ENCODE data around the gene ZNF280A.
"Not testable (repeated sequence)": the region's sequence is repeated elsewhere in the genome, so short reads cannot be mapped to it uniquely, and the experiment has no call there.

Gene ZNF280A

GRCh38 chr22:22532547-22533071 is 12.5 kb upstream of the ZNF280A start:
- not testable (repeated sequence) for DNase-seq; H3K27me3 Mint-ChIP-seq; ATAC-seq; H3K9me3 Mint-ChIP-seq; H3K4me3 Mint-ChIP-seq; H3K27ac Mint-ChIP-seq; H3K36me3 Mint-ChIP-seq (ENCODE audit: low read depth); H3K4me1 Mint-ChIP-seq

- Mint-ChIP-seq H3K27ac (no peak overlapping the region), H3K9me3 (no peaks in the 10 kb centered on the region), H3K4me1 (no peaks in the 10 kb centered on the region), H3K4me3 (no peak overlapping the region), H3K36me3 (ENCODE audit: low read depth) (no peaks in the 10 kb centered on the region), H3K27me3 (peaks cover 3% of the 10 kb centered on the region)
- ATAC-seq, result no peak
- DNase-seq, result no peak
Measured at GRCh38 chr22:22531770-22532546, 11.9 kb upstream of the ZNF280A start.

- H3K4me3 Mint-ChIP-seq, result no peak overlapping the region
- H3K36me3 Mint-ChIP-seq (ENCODE audit: low read depth), result no peaks in the 10 kb centered on the region
- ATAC-seq (no peak), DNase-seq (no peak)
- H3K9me3 Mint-ChIP-seq, result no peaks in the 10 kb centered on the region
- no peaks in the 10 kb centered on the region for H3K4me1 Mint-ChIP-seq
- no peak overlapping the region for H3K27ac Mint-ChIP-seq
- H3K27me3 Mint-ChIP-seq, result peaks cover 8% of the 10 kb centered on the region
Measured at GRCh38 chr22:22528780-22529179, 8.7 kb upstream of the ZNF280A start.

- Mint-ChIP-seq H3K4me3 (no peak overlapping the region), H3K27ac (no peak overlapping the region), H3K27me3 (peaks cover 11% of the 10 kb centered on the region), H3K4me1 (no peaks in the 10 kb centered on the region), H3K9me3 (no peaks in the 10 kb centered on the region), H3K36me3 (ENCODE audit: low read depth) (no peaks in the 10 kb centered on the region)
- DNase-seq (no peak), ATAC-seq (no peak)
Measured at GRCh38 chr22:22527312-22527711, 7.2 kb upstream of the ZNF280A start.

GRCh38 chr22:22526125-22526912 is 6.2 kb upstream of the ZNF280A start:
- Mint-ChIP-seq H3K27ac (no peak overlapping the region), H3K4me1 (no peaks in the 10 kb centered on the region), H3K36me3 (ENCODE audit: low read depth) (no peaks in the 10 kb centered on the region), H3K9me3 (no peaks in the 10 kb centered on the region), H3K27me3 (peaks cover 11% of the 10 kb centered on the region), H3K4me3 (no peak overlapping the region)
- no peak for ATAC-seq
- DNase-seq, result no peak

GRCh38 chr22:22523494-22523893 is 3.4 kb upstream of the ZNF280A start:
- H3K9me3 Mint-ChIP-seq, result no peaks in the 10 kb centered on the region
- peaks cover 16% of the 10 kb centered on the region for H3K27me3 Mint-ChIP-seq
- H3K27ac Mint-ChIP-seq, result no peak overlapping the region
- H3K4me1 Mint-ChIP-seq, result no peaks in the 10 kb centered on the region
- DNase-seq (no peak), ATAC-seq (no peak)
- no peaks in the 10 kb centered on the region for H3K36me3 Mint-ChIP-seq (ENCODE audit: low read depth)
- no peak overlapping the region for H3K4me3 Mint-ChIP-seq

- H3K4me3 Mint-ChIP-seq, result no peak overlapping the region
- H3K27me3 Mint-ChIP-seq, result peaks cover 16% of the 10 kb centered on the region
- ATAC-seq, result no peak
- H3K36me3 Mint-ChIP-seq (ENCODE audit: low read depth), result no peaks in the 10 kb centered on the region
- no peaks in the 10 kb centered on the region for H3K4me1 Mint-ChIP-seq
- no peak overlapping the region for H3K27ac Mint-ChIP-seq
- no peaks in the 10 kb centered on the region for H3K9me3 Mint-ChIP-seq
- DNase-seq, result no peak
Measured at GRCh38 chr22:22521631-22522030, 1.6 kb upstream of the ZNF280A start.

GRCh38 chr22:22520667-22521602 is 865 bp upstream of the ZNF280A start:
- ATAC-seq, result no peak
- H3K4me1 Mint-ChIP-seq, result no peaks in the 10 kb centered on the region

GRCh38 chr22:22519591-22519990 is 479 bp downstream of the ZNF280A start:
- Mint-ChIP-seq H3K4me3 (no peak overlapping the region), H3K9me3 (no peaks in the 10 kb centered on the region), H3K27me3 (peaks cover 23% of the 10 kb centered on the region), H3K27ac (no peak overlapping the region), H3K36me3 (ENCODE audit: low read depth) (no peaks in the 10 kb centered on the region), H3K4me1 (no peaks in the 10 kb centered on the region)
- no peak for DNase-seq
- no peak for ATAC-seq

More at GRCh38 chr22:22520667-22521602, 865 bp upstream of the ZNF280A start:
- no peak for DNase-seq
- Mint-ChIP-seq H3K36me3 (ENCODE audit: low read depth) (no peaks in the 10 kb centered on the region), H3K4me3 (no peak overlapping the region), H3K27me3 (peaks cover 21% of the 10 kb centered on the region), H3K27ac (no peak overlapping the region), H3K9me3 (no peaks in the 10 kb centered on the region)

- H3K9me3 Mint-ChIP-seq, result no peaks in the 10 kb centered on the region
- H3K27me3 Mint-ChIP-seq, result peaks cover 28% of the 10 kb centered on the region
- no peaks in the 10 kb centered on the region for H3K4me1 Mint-ChIP-seq
- H3K4me3 Mint-ChIP-seq, result no peak overlapping the region
- H3K36me3 Mint-ChIP-seq (ENCODE audit: low read depth), result no peaks in the 10 kb centered on the region
- ATAC-seq (no peak), DNase-seq (no peak)
- no peak overlapping the region for H3K27ac Mint-ChIP-seq
Measured at GRCh38 chr22:22516992-22517391, 3.1 kb downstream of the ZNF280A start.

- Mint-ChIP-seq H3K36me3 (ENCODE audit: low read depth) (no peaks in the 10 kb centered on the region), H3K4me3 (no peak overlapping the region), H3K27me3 (peaks cover 28% of the 10 kb centered on the region), H3K27ac (no peak overlapping the region), H3K4me1 (no peaks in the 10 kb centered on the region), H3K9me3 (peaks cover 5% of the 10 kb centered on the region)
- DNase-seq, result no peak
- ATAC-seq, result no peak
Measured at GRCh38 chr22:22515890-22516289, 4.2 kb downstream of the ZNF280A start.

- H3K27ac Mint-ChIP-seq; ATAC-seq; H3K4me1 Mint-ChIP-seq; H3K4me3 Mint-ChIP-seq; H3K36me3 Mint-ChIP-seq (ENCODE audit: low read depth); DNase-seq: not testable (repeated sequence)
- Mint-ChIP-seq H3K27me3 (peaks cover 25% of the 10 kb centered on the region), H3K9me3 (peaks cover 13% of the 10 kb centered on the region)
Measured at GRCh38 chr22:22514431-22514830, 5.6 kb downstream of the ZNF280A start.

- H3K27me3 Mint-ChIP-seq, result peaks cover 24% of the 10 kb centered on the region
- ATAC-seq, result no peak
- H3K4me1 Mint-ChIP-seq, result no peaks in the 10 kb centered on the region
- no peak overlapping the region for H3K27ac Mint-ChIP-seq
- H3K9me3 Mint-ChIP-seq, result peaks cover 15% of the 10 kb centered on the region
- no peak for DNase-seq
- no peaks in the 10 kb centered on the region for H3K36me3 Mint-ChIP-seq (ENCODE audit: low read depth)
- H3K4me3 Mint-ChIP-seq, result no peak overlapping the region
Measured at GRCh38 chr22:22513619-22514018, 6.5 kb downstream of the ZNF280A start.

GRCh38 chr22:22512951-22513350 is 7.1 kb downstream of the ZNF280A start:
- Mint-ChIP-seq H3K27me3 (peaks cover 24% of the 10 kb centered on the region), H3K27ac (no peak overlapping the region), H3K36me3 (ENCODE audit: low read depth) (no peaks in the 10 kb centered on the region), H3K9me3 (peaks cover 15% of the 10 kb centered on the region), H3K4me1 (peaks cover under 1% of the 10 kb centered on the region), H3K4me3 (no peak overlapping the region)
- no peak for DNase-seq
- ATAC-seq, result no peak
